NCI-H2196 treated with DMSO at 0.1 percent for 48 hours (cell line): ENCODE data around the gene PAM.
A peak's percentile ranks its signal among the peaks of the same experiment; 100 is the strongest.

ENCODE experiments used
- DNase-seq: peaks from one replicate; lab custom pipeline; 2025; ENCODE audit not compliant: unreplicated experiment; lab: John Stamatoyannopoulos, UW

PAM gene

GRCh38 chr5:102807878-102808502, 52.9 kb downstream of the PAM start:
- peak; percentile 67 for DNase-seq

GRCh38 chr5:102809033-102809432, 53.9 kb downstream of the PAM start:
- no peak for DNase-seq

GRCh38 chr5:102811972-102812371, 56.9 kb downstream of the PAM start:
- peak; percentile 34 for DNase-seq

GRCh38 chr5:102813740-102814139, 58.6 kb downstream of the PAM start:
- no peak for DNase-seq

- no peak for DNase-seq
Measured at GRCh38 chr5:102815084-102815483, 60.0 kb downstream of the PAM start.

GRCh38 chr5:102815540-102816332, 60.6 kb downstream of the PAM start:
- no peak for DNase-seq

- DNase-seq = no peak
Measured at GRCh38 chr5:102818345-102818744, 63.2 kb downstream of the PAM start.

- no peak for DNase-seq
Measured at GRCh38 chr5:102818934-102819333, 63.8 kb downstream of the PAM start.

GRCh38 chr5:102819634-102820033, 64.5 kb downstream of the PAM start:
- DNase-seq = no peak

- DNase-seq = no peak
Measured at GRCh38 chr5:102823441-102823874, 68.4 kb downstream of the PAM start.

- no peak for DNase-seq
Measured at GRCh38 chr5:102826629-102827028, 71.5 kb downstream of the PAM start.

- DNase-seq = no peak
Measured at GRCh38 chr5:102830241-102830640, 75.1 kb downstream of the PAM start.

- no peak for DNase-seq
Measured at GRCh38 chr5:102832445-102832844, 77.3 kb downstream of the PAM start.

GRCh38 chr5:102833146-102833545, 78.0 kb downstream of the PAM start:
- DNase-seq = no peak

GRCh38 chr5:102834438-102834964, 79.4 kb downstream of the PAM start:
- no peak for DNase-seq

GRCh38 chr5:102835717-102836116, 80.6 kb downstream of the PAM start:
- DNase-seq = no peak

- DNase-seq = no peak
Measured at GRCh38 chr5:102841021-102841420, 85.9 kb downstream of the PAM start.

- DNase-seq = no peak
Measured at GRCh38 chr5:102843997-102844396, 88.9 kb downstream of the PAM start.

- no peak for DNase-seq
Measured at GRCh38 chr5:102845041-102845440, 89.9 kb downstream of the PAM start.

- DNase-seq = no peak
Measured at GRCh38 chr5:102850503-102850902, 95.4 kb downstream of the PAM start.

- DNase-seq = no peak
Measured at GRCh38 chr5:102853680-102854079, 98.6 kb downstream of the PAM start.

GRCh38 chr5:102855681-102856388, 100.7 kb downstream of the PAM start:
- DNase-seq = no peak
